ENCODE data around the gene LDLRAP1.
A peak's percentile ranks its signal among the peaks of the same experiment; 100 is the strongest.

The LDLRAP1 gene

GRCh38 chr1:25572708-25573590 lies 29.5 kb downstream of the LDLRAP1 start:
- H3K36me3 ChIP-seq (replicated peaks; ENCODE audit: low read depth, low read length), result no peaks in the 10 kb centered on the region
- no peaks in the 10 kb centered on the region for H3K27me3 ChIP-seq (ENCODE audit: low read depth, low read length)
- no peak overlapping the region for H3K9ac ChIP-seq (ENCODE audit: low read length)
- 0 out of 2 replicates have a peak overlapping the region, but pooled peaks have one; percentile 21 for H2AFZ ChIP-seq (ENCODE audit: low read depth, low read length)
- H3K9me3 ChIP-seq (ENCODE audit: insufficient read depth, low read length), result no peaks in the 10 kb centered on the region
- peak overlapping the region; percentile 41 for H3K4me2 ChIP-seq (ENCODE audit: low read length)
- H3K79me2 ChIP-seq (ENCODE audit: low read length), result no peaks in the 10 kb centered on the region
- no peaks in the 10 kb centered on the region for H4K20me1 ChIP-seq (ENCODE audit: insufficient read depth, low read length)
- H3K27ac ChIP-seq (ENCODE audit: low read length), result no peak overlapping the region
- no peak overlapping the region for H3K4me3 ChIP-seq (ENCODE audit: low read length)
- TF ChIP-seq EZH2phosphoT487 (IDR thresholded peaks at IDR 0.05; ENCODE audit: low read depth) (no peak), CTCF (IDR thresholded peaks at IDR 0.05; ENCODE audit: low read depth, low read length) (peak; percentile 32; the same call in 1 of the 2 replicates)
- H3K4me1 ChIP-seq (ENCODE audit: low read length), result peaks cover 4% of the 10 kb centered on the region

GRCh38 chr1:25573591-25573930 lies 30.2 kb downstream of the LDLRAP1 start:
- no peak overlapping the region for H3K9ac ChIP-seq (ENCODE audit: low read length)
- H3K4me1 ChIP-seq (ENCODE audit: low read length), result peaks cover 4% of the 10 kb centered on the region
- H3K4me3 ChIP-seq (ENCODE audit: low read length), result no peak overlapping the region
- TF ChIP-seq CTCF (IDR thresholded peaks at IDR 0.05; ENCODE audit: low read depth, low read length) (no peak), EZH2phosphoT487 (IDR thresholded peaks at IDR 0.05; ENCODE audit: low read depth) (no peak)
- H3K36me3 ChIP-seq (replicated peaks; ENCODE audit: low read depth, low read length), result no peaks in the 10 kb centered on the region
- no peak overlapping the region for H3K27ac ChIP-seq (ENCODE audit: low read length)
- H3K27me3 ChIP-seq (ENCODE audit: low read depth, low read length), result no peaks in the 10 kb centered on the region
- H3K4me2 ChIP-seq (ENCODE audit: low read length), result no peak overlapping the region
- no peaks in the 10 kb centered on the region for H4K20me1 ChIP-seq (ENCODE audit: insufficient read depth, low read length)
- H3K79me2 ChIP-seq (ENCODE audit: low read length), result no peaks in the 10 kb centered on the region
- H3K9me3 ChIP-seq (ENCODE audit: insufficient read depth, low read length), result no peaks in the 10 kb centered on the region
- H2AFZ ChIP-seq (ENCODE audit: low read depth, low read length), result no peak overlapping the region

GRCh38 chr1:25573961-25574360 lies 30.6 kb downstream of the LDLRAP1 start:
- H4K20me1 ChIP-seq (ENCODE audit: insufficient read depth, low read length), result no peaks in the 10 kb centered on the region
- no peak for TF ChIP-seq EZH2phosphoT487 (IDR thresholded peaks at IDR 0.05; ENCODE audit: low read depth)
- H3K9me3 ChIP-seq (ENCODE audit: insufficient read depth, low read length), result no peaks in the 10 kb centered on the region
- H3K27ac ChIP-seq (ENCODE audit: low read length), result no peak overlapping the region
- H3K36me3 ChIP-seq (replicated peaks; ENCODE audit: low read depth, low read length), result no peaks in the 10 kb centered on the region
- no peak overlapping the region for H3K4me2 ChIP-seq (ENCODE audit: low read length)
- H3K27me3 ChIP-seq (ENCODE audit: low read depth, low read length), result no peaks in the 10 kb centered on the region
- H3K79me2 ChIP-seq (ENCODE audit: low read length), result no peaks in the 10 kb centered on the region
- no peak overlapping the region for H3K4me3 ChIP-seq (ENCODE audit: low read length)
- H3K9ac ChIP-seq (ENCODE audit: low read length), result no peak overlapping the region
- H3K4me1 ChIP-seq (ENCODE audit: low read length), result peaks cover 4% of the 10 kb centered on the region
- no peak overlapping the region for H2AFZ ChIP-seq (ENCODE audit: low read depth, low read length)

GRCh38 chr1:25575191-25575590 lies 31.8 kb downstream of the LDLRAP1 start:
- Histone ChIP-seq H3K4me3 (ENCODE audit: low read length) (no peak overlapping the region), H3K4me2 (ENCODE audit: low read length) (no peak overlapping the region), H3K9ac (ENCODE audit: low read length) (no peak overlapping the region), H3K36me3 (replicated peaks; ENCODE audit: low read depth, low read length) (no peaks in the 10 kb centered on the region), H3K27me3 (ENCODE audit: low read depth, low read length) (no peaks in the 10 kb centered on the region), H3K27ac (ENCODE audit: low read length) (no peak overlapping the region), H4K20me1 (ENCODE audit: insufficient read depth, low read length) (no peaks in the 10 kb centered on the region), H3K4me1 (ENCODE audit: low read length) (peaks cover 4% of the 10 kb centered on the region), H3K79me2 (ENCODE audit: low read length) (no peaks in the 10 kb centered on the region), H3K9me3 (ENCODE audit: insufficient read depth, low read length) (no peaks in the 10 kb centered on the region), H2AFZ (ENCODE audit: low read depth, low read length) (no peak overlapping the region)
- TF ChIP-seq CTCF (IDR thresholded peaks at IDR 0.05; ENCODE audit: low read depth, low read length), result no peak
- no peak for TF ChIP-seq EZH2phosphoT487 (IDR thresholded peaks at IDR 0.05; ENCODE audit: low read depth)

Data from OCI-LY3 (cell line).